Erythroblast (primary cell): ENCODE results near the gene DNAJC3.

ENCODE experiments used
- GATA1 ChIP-seq: IDR thresholded peaks from 2 replicates; pipeline ENCODE4 v1.6.1; 2011; ENCODE audit warnings: low read depth, mild to moderate bottlenecking, control low read depth, low read length, moderate library complexity
- POLR2A ChIP-seq: IDR thresholded peaks from 2 replicates; pipeline ENCODE4 v1.6.1; 2011; ENCODE audit warnings: mild to moderate bottlenecking, low read length

GRCh38 chr13:95842898-95843297 lies 166.0 kb downstream of the DNAJC3 start:
- no peak for TF ChIP-seq POLR2A
- TF ChIP-seq GATA1: no peak
